Astrocyte (in vitro differentiated cells and primary cell): ENCODE results near the gene CCDC60.

Experiments
- EZH2 ChIP-seq: IDR thresholded peaks from 2 replicates; pipeline ENCODE4 v1.6.1; 2012; ENCODE audit warnings: mild to moderate bottlenecking, low read length, inconsistent platforms; ENCODE audit not compliant: insufficient read depth
- TF ChIP-seq, protein P1 (sequence below): IDR thresholded peaks from 2 replicates; pipeline ENCODE4 v1.5.1; 2011; ENCODE audit warnings: low read depth, mild to moderate bottlenecking, inconsistent platforms, low read length, moderate library complexity; ENCODE audit not compliant: insufficient read depth

DNA sequence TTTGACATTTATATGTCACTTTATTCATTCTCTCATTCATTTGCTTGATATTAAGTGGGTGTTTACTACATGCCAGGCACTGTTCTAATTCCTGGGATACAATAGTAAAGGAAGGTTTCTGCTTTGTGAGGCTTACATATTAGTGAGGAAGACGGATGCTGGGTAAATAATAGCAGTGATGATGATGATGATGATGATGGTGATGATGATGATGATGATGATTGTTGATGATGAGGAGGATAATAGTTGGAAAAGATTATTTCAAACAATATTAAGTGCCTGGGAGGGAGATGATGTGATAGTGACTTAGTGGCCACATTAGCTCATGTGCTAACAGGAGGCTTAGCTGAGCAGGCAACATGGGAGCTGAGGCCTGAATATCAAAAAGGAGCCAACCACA is 239.7 kb downstream of the CCDC60 start:
- TF ChIP-seq, protein P1, sequence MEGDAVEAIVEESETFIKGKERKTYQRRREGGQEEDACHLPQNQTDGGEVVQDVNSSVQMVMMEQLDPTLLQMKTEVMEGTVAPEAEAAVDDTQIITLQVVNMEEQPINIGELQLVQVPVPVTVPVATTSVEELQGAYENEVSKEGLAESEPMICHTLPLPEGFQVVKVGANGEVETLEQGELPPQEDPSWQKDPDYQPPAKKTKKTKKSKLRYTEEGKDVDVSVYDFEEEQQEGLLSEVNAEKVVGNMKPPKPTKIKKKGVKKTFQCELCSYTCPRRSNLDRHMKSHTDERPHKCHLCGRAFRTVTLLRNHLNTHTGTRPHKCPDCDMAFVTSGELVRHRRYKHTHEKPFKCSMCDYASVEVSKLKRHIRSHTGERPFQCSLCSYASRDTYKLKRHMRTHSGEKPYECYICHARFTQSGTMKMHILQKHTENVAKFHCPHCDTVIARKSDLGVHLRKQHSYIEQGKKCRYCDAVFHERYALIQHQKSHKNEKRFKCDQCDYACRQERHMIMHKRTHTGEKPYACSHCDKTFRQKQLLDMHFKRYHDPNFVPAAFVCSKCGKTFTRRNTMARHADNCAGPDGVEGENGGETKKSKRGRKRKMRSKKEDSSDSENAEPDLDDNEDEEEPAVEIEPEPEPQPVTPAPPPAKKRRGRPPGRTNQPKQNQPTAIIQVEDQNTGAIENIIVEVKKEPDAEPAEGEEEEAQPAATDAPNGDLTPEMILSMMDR: no peak
- no peak for TF ChIP-seq EZH2
